Liver (tissue), 9 donors: Measurements from ENCODE around the gene TMPRSS9. TPM values are rescaled to one million over a fixed set of nuclear protein-coding genes. Genes with fewer than 3 reads are reported as not detected.

ENCODE experiments used
- DNase-seq: peaks from one replicate; pipeline ENCODE4 v3.0.0-alpha.2; 2017; ENCODE audit warnings: low spot score
- H3K27ac ChIP-seq, 2 donors: one replicate each; pipeline ENCODE4 v1.7.0; 2013; ENCODE audit warnings: inconsistent platforms in 2 of 2, low read length in 2 of 2, control low read depth in 1 of 2, low read depth in 1 of 2, mild to moderate bottlenecking in 1 of 2
- H3K27me3 ChIP-seq, 4 donors: one replicate each; pipeline versions ENCODE4 v1.6.1 to v1.7.0; 2013; ENCODE audit warnings: low read length in 3 of 4, inconsistent platforms in 1 of 4, mild to moderate bottlenecking in 1 of 4, moderate library complexity in 1 of 4; ENCODE audit not compliant: control insufficient read depth in 4 of 4, insufficient read depth in 4 of 4
- H3K36me3 ChIP-seq, 4 donors: one replicate each; pipeline versions ENCODE4 v1.6.1 to v1.7.0; 2013; ENCODE audit warnings: low read length in 3 of 4, mild to moderate bottlenecking in 3 of 4, low read depth in 1 of 4, moderate library complexity in 1 of 4; ENCODE audit not compliant: control insufficient read depth in 4 of 4, insufficient read depth in 3 of 4
- H3K4me1 ChIP-seq, 4 donors: one replicate each; pipeline versions ENCODE4 v1.6.1 to v1.7.0; 2013; ENCODE audit warnings: low read length in 3 of 4, mild to moderate bottlenecking in 3 of 4, moderate library complexity in 1 of 4; ENCODE audit not compliant: control insufficient read depth in 4 of 4, insufficient read depth in 4 of 4
- H3K4me3 ChIP-seq, 3 donors: one replicate each; pipeline versions ENCODE4 v1.6.1 to v1.7.0; 2013; ENCODE audit warnings: low read length in 3 of 3, control low read depth in 1 of 3, low read depth in 1 of 3, mild to moderate bottlenecking in 1 of 3
- H3K9ac ChIP-seq, 2 donors: one replicate each; pipeline ENCODE4 v1.7.0; 2013; ENCODE audit warnings: low read length in 2 of 2, mild to moderate bottlenecking in 2 of 2, moderate library complexity in 2 of 2, control low read depth in 1 of 2, low read depth in 1 of 2
- H3K9me3 ChIP-seq, 4 donors: one replicate each; pipeline versions ENCODE4 v1.6.1 to v1.7.0; 2013; ENCODE audit warnings: low read length in 3 of 4; ENCODE audit not compliant: control insufficient read depth in 4 of 4
- ATF3 ChIP-seq: IDR thresholded peaks from 2 replicates; pipeline ENCODE4 v1.6.1; 2016; ENCODE audit warnings: antibody characterized with exemption
- CTCF ChIP-seq: fragments of 150-350 bp; IDR thresholded peaks from 2 replicates; pipeline ENCODE4 v1.5.1; 2017; ENCODE audit warnings: improper control_type of control experiment, low read depth, low read length; ENCODE audit not compliant: missing input control
- EGR1 ChIP-seq, 2 donors: IDR thresholded peaks; 2 replicates each; pipeline ENCODE4 v1.6.1; 2016 to 2018; ENCODE audit warnings: antibody characterized with exemption in 2 of 2, low read depth in 2 of 2
- FOXA1 ChIP-seq: IDR thresholded peaks from 2 replicates; pipeline ENCODE4 v1.6.1; 2016; ENCODE audit warnings: antibody characterized with exemption
- FOXA2 ChIP-seq: IDR thresholded peaks from 2 replicates; pipeline ENCODE4 v1.6.1; 2016; ENCODE audit warnings: antibody characterized with exemption
- GABPA ChIP-seq, 2 donors: IDR thresholded peaks in 1 of 2; conservative IDR thresholded peaks in 1 of 2; 2 replicates each; pipeline ENCODE4 v1.6.1; 2016; ENCODE audit warnings: antibody characterized with exemption in 2 of 2, mild to moderate bottlenecking in 1 of 2, moderate library complexity in 1 of 2
- HNF4A ChIP-seq, 2 donors: conservative IDR thresholded peaks; 2 replicates each; pipeline ENCODE4 v1.6.1; 2016; ENCODE audit warnings: antibody characterized with exemption in 2 of 2, mild to moderate bottlenecking in 2 of 2
- HNF4G ChIP-seq: IDR thresholded peaks from 2 replicates; pipeline ENCODE4 v1.6.1; 2016; ENCODE audit warnings: antibody characterized with exemption
- JUND ChIP-seq, 2 donors: IDR thresholded peaks; 2 replicates each; pipeline ENCODE4 v1.6.1; 2016; ENCODE audit warnings: antibody characterized with exemption in 2 of 2
- MAX ChIP-seq: IDR thresholded peaks from 2 replicates; pipeline ENCODE4 v1.6.1; 2016; ENCODE audit warnings: antibody characterized with exemption
- NR2F2 ChIP-seq: IDR thresholded peaks from 2 replicates; pipeline ENCODE4 v1.6.1; 2016; ENCODE audit warnings: antibody characterized with exemption
- RAD21 ChIP-seq, 2 donors: IDR thresholded peaks; 2 replicates each; pipeline ENCODE4 v1.6.1; 2016; ENCODE audit warnings: antibody characterized with exemption in 2 of 2, mild to moderate bottlenecking in 2 of 2
- REST ChIP-seq: IDR thresholded peaks from 2 replicates; pipeline ENCODE4 v1.6.1; 2016; ENCODE audit warnings: antibody characterized with exemption, mild to moderate bottlenecking
- RXRA ChIP-seq, 2 donors: IDR thresholded peaks; 2 replicates each; pipeline ENCODE4 v1.6.1; 2017 to 2018; ENCODE audit warnings: antibody characterized with exemption in 2 of 2, mild to moderate bottlenecking in 1 of 2
- TAF1 ChIP-seq: conservative IDR thresholded peaks from 2 replicates; pipeline ENCODE4 v1.6.1; 2016; ENCODE audit warnings: antibody characterized with exemption, mild to moderate bottlenecking
- YY1 ChIP-seq: IDR thresholded peaks from 2 replicates; pipeline ENCODE4 v1.6.1; 2016; ENCODE audit warnings: antibody characterized with exemption, mild to moderate bottlenecking
- ZBTB33 ChIP-seq: IDR thresholded peaks from 2 replicates; pipeline ENCODE4 v1.6.1; 2016; ENCODE audit warnings: antibody characterized with exemption
- WGBS: extraction: QIAGEN DNeasy Blood & Tissue Kit; methylation state at CpG from one replicate; pipeline ENCODE4 v1.1.7; 2013; 5-methylcytosine and 5-hydroxymethylcytosine counted together
- polyA plus RNA-seq, 2 donors: library from polyadenylated mRNA; stranded (reverse) in 1 of 2; unstranded in 1 of 2; fragments of 200-250 nt in 1 of 2; fragments of >200 nt in 1 of 2; fragmentation: Nextera tagmentation in 1 of 2; extraction: Ambion mirVana in 1 of 2; gene quantifications; one replicate each; pipeline versions ENCODE4 v1.2.1 to v1.2.3, GENCODE V29; 2013 to 2015
- total RNA-seq, 2 donors: library from RNA; depleted of rRNA; stranded (reverse); fragments of >200 nt; gene quantifications; one replicate each; pipeline ENCODE4 v1.2.3, GENCODE V29; 2014
- donor health status: healthy.
- donor health status: healthy.
- donor health status: healthy.
- donor health status: healthy.
- donor health status: healthy.

Gene TMPRSS9
- total and polyA plus RNA-seq, 4 donors: 0.39 to 24.8 (median 1.5) TPM

- Histone ChIP-seq H3K4me3 (peak overlapping the region; percentile 85 to 93 (median 88)), H3K9ac (peak overlapping the region in 1 of 2 donors; percentile 55), H3K4me1 (peaks cover 10 to 27% (median 22%) of the 10 kb centered on the region in 4 donors), H3K27me3 (no peaks in the 10 kb centered on the region), H3K36me3 (peaks cover 0 to 3% (median 1%) of the 10 kb centered on the region in 4 donors), H3K9me3 (no peaks in the 10 kb centered on the region), H3K27ac (peak overlapping the region; percentile 84 to 98)
- TF ChIP-seq GABPA (IDR thresholded peaks at IDR 0.05 in 1 of 2, conservative IDR thresholded peaks at IDR 0.05 in 1 of 2) (no peak), MAX (no peak), REST (no peak)
- DNase-seq: peak; percentile 68
- 4% methylated on average over 66 of the region's 66 CpGs for WGBS
These were observed 66.8 kb downstream of the TMPRSS9 start for GRCh38 chr19:2426611-2427428.

- peaks cover 10 to 27% (median 22%) of the 10 kb centered on the region in 4 donors for H3K4me1 ChIP-seq
- DNase-seq: peak; percentile 98
- no peaks in the 10 kb centered on the region for H3K9me3 ChIP-seq
- H3K27me3 ChIP-seq: no peaks in the 10 kb centered on the region
- H3K27ac ChIP-seq: peak within 1 kb of the TSS; percentile 84 to 98
- H3K36me3 ChIP-seq: peaks cover 0 to 4% (median 3%) of the 10 kb centered on the region in 4 donors
- WGBS: under 1% methylated on average over 77 of the region's 77 CpGs
- H3K4me3 ChIP-seq: peak within 1 kb of the TSS; percentile 85 to 93 (median 88)
- H3K9ac ChIP-seq: peak within 1 kb of the TSS; percentile 3 to 55
- no peak for TF ChIP-seq RAD21 (IDR thresholded peaks at IDR 0.05)
- TF ChIP-seq ATF3: no peak
- TF ChIP-seq HNF4G: no peak
- TF ChIP-seq REST: peak; percentile 16
- TF ChIP-seq CTCF: no peak
- TF ChIP-seq TAF1: no peak
- no peak for TF ChIP-seq MAX
- TF ChIP-seq RXRA (IDR thresholded peaks at IDR 0.05): peak; percentile 82 to 86
- TF ChIP-seq NR2F2: peak; percentile 33
- TF ChIP-seq EGR1 (IDR thresholded peaks at IDR 0.05; ENCODE audit: low read depth in 2 of 2): no peak
- peak in 1 of 2 donors; percentile 38 for TF ChIP-seq HNF4A (conservative IDR thresholded peaks at IDR 0.05)
- no peak for TF ChIP-seq FOXA1
- peak; percentile 80 for TF ChIP-seq YY1
- TF ChIP-seq JUND (IDR thresholded peaks at IDR 0.05): peak in 1 of 2 donors; percentile 8
- TF ChIP-seq ZBTB33: no peak
- peak; percentile 17 for TF ChIP-seq FOXA2
These were observed 67.6 kb downstream of the TMPRSS9 start, which contains the start of gene TIMM13 for GRCh38 chr19:2427429-2428320. TSS of gene TIMM13 (minus strand) at chr19:2427586. CDS start at chr19:2427533, 53 bp downstream.
